HepG2 (cell line): Measurements from ENCODE around the gene KLHL11. TPM values are rescaled to one million over a fixed set of nuclear protein-coding genes. Genes with fewer than 3 reads are reported as not detected.

Experiments
- FOSL2 ChIP-seq: sonication (generic); formaldehyde crosslinking; IDR thresholded peaks from 2 replicates; pipeline ENCODE4 v1.4.0; 2020; ENCODE audit warnings: missing genetic modification reagents
- HNF1B ChIP-seq: sonication (generic); formaldehyde crosslinking; IDR thresholded peaks from 2 replicates; pipeline ENCODE4 v1.5.1; 2020; ENCODE audit warnings: mild to moderate bottlenecking, moderate library complexity, missing genetic modification reagents
- MTF1 ChIP-seq: sonication (generic); formaldehyde crosslinking; IDR thresholded peaks from 2 replicates; pipeline ENCODE4 v1.5.0; 2020; ENCODE audit warnings: missing genetic modification reagents
- NCOA5 ChIP-seq: sonication (generic); formaldehyde crosslinking; IDR thresholded peaks from 2 replicates; pipeline ENCODE4 v1.4.0; 2020; ENCODE audit warnings: missing genetic modification reagents
- STAG1 ChIP-seq: sonication (generic); formaldehyde crosslinking; IDR thresholded peaks from 2 replicates; pipeline ENCODE4 v1.4.0; 2020; ENCODE audit warnings: missing genetic modification reagents
- YEATS4 ChIP-seq: sonication (generic); formaldehyde crosslinking; IDR thresholded peaks from 2 replicates; pipeline ENCODE4 v1.4.0; 2020; ENCODE audit warnings: missing genetic modification reagents, borderline replicate concordance
- ZBTB20 ChIP-seq: sonication (generic); formaldehyde crosslinking; IDR thresholded peaks from 2 replicates; pipeline ENCODE4 v1.8.1; 2023; ENCODE audit warnings: missing genetic modification reagents, low read depth, mild to moderate bottlenecking, borderline replicate concordance
- ZNF230 ChIP-seq: sonication (generic); formaldehyde crosslinking; IDR thresholded peaks from 2 replicates; pipeline ENCODE4 v1.4.0; 2020; ENCODE audit warnings: mild to moderate bottlenecking, missing genetic modification reagents
- ZNF746 ChIP-seq: sonication (generic); formaldehyde crosslinking; IDR thresholded peaks from 2 replicates; pipeline ENCODE4 v1.8.0; 2022; ENCODE audit warnings: mild to moderate bottlenecking, missing genetic modification reagents
- ZNF75D ChIP-seq: sonication (generic); formaldehyde crosslinking; IDR thresholded peaks from 2 replicates; pipeline ENCODE4 v1.8.1; 2023; ENCODE audit warnings: missing genetic modification reagents, mild to moderate bottlenecking, borderline replicate concordance
- polyA plus RNA-seq, 8 experiments: library from polyadenylated mRNA; depleted of rRNA in 3 of 8; stranded (reverse) in 7 of 8; unstranded in 1 of 8; fragments of >200 nt; fragmentation: Illumina TruSeq in 4 of 8; extraction: Trizol in 4 of 8; gene quantifications; 2 replicates each; pipeline versions ENCODE4 v1.2.1 to v1.2.3, GENCODE V29; 2011 to 2016; ENCODE audit warnings: low read depth in 4 of 8, missing spikeins in 1 of 8, mixed read lengths in 1 of 8; ENCODE audit not compliant: insufficient read depth in 1 of 8
- total RNA-seq, 5 experiments: library from RNA; depleted of rRNA; stranded (reverse); fragments of >200 nt; fragmentation: Illumina TruSeq; extraction: Trizol; gene quantifications; 2 replicates each; pipeline ENCODE4 v1.2.3, GENCODE V29; 2016; ENCODE audit warnings: low read depth in 1 of 5
- TF ChIP-seq, protein P1 (sequence below): sonication (generic); formaldehyde crosslinking; IDR thresholded peaks from 2 replicates; pipeline ENCODE4 v1.4.0; 2020; ENCODE audit warnings: missing genetic modification reagents
- TF ChIP-seq, protein P2 (sequence below): sonication (generic); formaldehyde crosslinking; IDR thresholded peaks from 2 replicates; pipeline ENCODE4 v1.4.0; 2020; ENCODE audit warnings: missing genetic modification reagents
- TF ChIP-seq, protein P3 (sequence below): sonication (generic); formaldehyde crosslinking; IDR thresholded peaks from 2 replicates; pipeline ENCODE4 v1.9.0; 2021; ENCODE audit warnings: missing genetic modification reagents, borderline replicate concordance
- TF ChIP-seq, protein P4 (sequence below): sonication (generic); formaldehyde crosslinking; conservative IDR thresholded peaks from 2 replicates; pipeline ENCODE4 v1.8.0; 2022; ENCODE audit warnings: low read depth, missing genetic modification reagents

KLHL11 gene
- total and polyA plus RNA-seq, 2 of the 13 experiments (the other 11 are each of a cell fraction or from before 2014, with no cell fraction given): 7.7 to 27.5 TPM

- TF ChIP-seq, protein P1, sequence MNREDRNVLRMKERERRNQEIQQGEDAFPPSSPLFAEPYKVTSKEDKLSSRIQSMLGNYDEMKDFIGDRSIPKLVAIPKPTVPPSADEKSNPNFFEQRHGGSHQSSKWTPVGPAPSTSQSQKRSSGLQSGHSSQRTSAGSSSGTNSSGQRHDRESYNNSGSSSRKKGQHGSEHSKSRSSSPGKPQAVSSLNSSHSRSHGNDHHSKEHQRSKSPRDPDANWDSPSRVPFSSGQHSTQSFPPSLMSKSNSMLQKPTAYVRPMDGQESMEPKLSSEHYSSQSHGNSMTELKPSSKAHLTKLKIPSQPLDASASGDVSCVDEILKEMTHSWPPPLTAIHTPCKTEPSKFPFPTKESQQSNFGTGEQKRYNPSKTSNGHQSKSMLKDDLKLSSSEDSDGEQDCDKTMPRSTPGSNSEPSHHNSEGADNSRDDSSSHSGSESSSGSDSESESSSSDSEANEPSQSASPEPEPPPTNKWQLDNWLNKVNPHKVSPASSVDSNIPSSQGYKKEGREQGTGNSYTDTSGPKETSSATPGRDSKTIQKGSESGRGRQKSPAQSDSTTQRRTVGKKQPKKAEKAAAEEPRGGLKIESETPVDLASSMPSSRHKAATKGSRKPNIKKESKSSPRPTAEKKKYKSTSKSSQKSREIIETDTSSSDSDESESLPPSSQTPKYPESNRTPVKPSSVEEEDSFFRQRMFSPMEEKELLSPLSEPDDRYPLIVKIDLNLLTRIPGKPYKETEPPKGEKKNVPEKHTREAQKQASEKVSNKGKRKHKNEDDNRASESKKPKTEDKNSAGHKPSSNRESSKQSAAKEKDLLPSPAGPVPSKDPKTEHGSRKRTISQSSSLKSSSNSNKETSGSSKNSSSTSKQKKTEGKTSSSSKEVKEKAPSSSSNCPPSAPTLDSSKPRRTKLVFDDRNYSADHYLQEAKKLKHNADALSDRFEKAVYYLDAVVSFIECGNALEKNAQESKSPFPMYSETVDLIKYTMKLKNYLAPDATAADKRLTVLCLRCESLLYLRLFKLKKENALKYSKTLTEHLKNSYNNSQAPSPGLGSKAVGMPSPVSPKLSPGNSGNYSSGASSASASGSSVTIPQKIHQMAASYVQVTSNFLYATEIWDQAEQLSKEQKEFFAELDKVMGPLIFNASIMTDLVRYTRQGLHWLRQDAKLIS: peak; percentile 67; the same call in 1 of the 2 replicates
- TF ChIP-seq, protein P2, sequence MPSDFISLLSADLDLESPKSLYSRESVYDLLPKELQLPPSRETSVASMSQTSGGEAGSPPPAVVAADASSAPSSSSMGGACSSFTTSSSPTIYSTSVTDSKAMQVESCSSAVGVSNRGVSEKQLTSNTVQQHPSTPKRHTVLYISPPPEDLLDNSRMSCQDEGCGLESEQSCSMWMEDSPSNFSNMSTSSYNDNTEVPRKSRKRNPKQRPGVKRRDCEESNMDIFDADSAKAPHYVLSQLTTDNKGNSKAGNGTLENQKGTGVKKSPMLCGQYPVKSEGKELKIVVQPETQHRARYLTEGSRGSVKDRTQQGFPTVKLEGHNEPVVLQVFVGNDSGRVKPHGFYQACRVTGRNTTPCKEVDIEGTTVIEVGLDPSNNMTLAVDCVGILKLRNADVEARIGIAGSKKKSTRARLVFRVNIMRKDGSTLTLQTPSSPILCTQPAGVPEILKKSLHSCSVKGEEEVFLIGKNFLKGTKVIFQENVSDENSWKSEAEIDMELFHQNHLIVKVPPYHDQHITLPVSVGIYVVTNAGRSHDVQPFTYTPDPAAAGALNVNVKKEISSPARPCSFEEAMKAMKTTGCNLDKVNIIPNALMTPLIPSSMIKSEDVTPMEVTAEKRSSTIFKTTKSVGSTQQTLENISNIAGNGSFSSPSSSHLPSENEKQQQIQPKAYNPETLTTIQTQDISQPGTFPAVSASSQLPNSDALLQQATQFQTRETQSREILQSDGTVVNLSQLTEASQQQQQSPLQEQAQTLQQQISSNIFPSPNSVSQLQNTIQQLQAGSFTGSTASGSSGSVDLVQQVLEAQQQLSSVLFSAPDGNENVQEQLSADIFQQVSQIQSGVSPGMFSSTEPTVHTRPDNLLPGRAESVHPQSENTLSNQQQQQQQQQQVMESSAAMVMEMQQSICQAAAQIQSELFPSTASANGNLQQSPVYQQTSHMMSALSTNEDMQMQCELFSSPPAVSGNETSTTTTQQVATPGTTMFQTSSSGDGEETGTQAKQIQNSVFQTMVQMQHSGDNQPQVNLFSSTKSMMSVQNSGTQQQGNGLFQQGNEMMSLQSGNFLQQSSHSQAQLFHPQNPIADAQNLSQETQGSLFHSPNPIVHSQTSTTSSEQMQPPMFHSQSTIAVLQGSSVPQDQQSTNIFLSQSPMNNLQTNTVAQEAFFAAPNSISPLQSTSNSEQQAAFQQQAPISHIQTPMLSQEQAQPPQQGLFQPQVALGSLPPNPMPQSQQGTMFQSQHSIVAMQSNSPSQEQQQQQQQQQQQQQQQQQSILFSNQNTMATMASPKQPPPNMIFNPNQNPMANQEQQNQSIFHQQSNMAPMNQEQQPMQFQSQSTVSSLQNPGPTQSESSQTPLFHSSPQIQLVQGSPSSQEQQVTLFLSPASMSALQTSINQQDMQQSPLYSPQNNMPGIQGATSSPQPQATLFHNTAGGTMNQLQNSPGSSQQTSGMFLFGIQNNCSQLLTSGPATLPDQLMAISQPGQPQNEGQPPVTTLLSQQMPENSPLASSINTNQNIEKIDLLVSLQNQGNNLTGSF: no peak
- peak; percentile 27 for TF ChIP-seq STAG1
- TF ChIP-seq ZBTB20 (CRISPR knock-in tag): peak; percentile 70; the same call in 1 of the 2 replicates
- no peak; the same call in 1 of the 2 replicates for TF ChIP-seq ZNF746
- TF ChIP-seq, protein P3, sequence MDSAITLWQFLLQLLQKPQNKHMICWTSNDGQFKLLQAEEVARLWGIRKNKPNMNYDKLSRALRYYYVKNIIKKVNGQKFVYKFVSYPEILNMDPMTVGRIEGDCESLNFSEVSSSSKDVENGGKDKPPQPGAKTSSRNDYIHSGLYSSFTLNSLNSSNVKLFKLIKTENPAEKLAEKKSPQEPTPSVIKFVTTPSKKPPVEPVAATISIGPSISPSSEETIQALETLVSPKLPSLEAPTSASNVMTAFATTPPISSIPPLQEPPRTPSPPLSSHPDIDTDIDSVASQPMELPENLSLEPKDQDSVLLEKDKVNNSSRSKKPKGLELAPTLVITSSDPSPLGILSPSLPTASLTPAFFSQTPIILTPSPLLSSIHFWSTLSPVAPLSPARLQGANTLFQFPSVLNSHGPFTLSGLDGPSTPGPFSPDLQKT (CRISPR knock-in tag): no peak
- peak; percentile 83 for TF ChIP-seq MTF1
- peak; percentile 84 for TF ChIP-seq YEATS4 (CRISPR knock-in tag)
- TF ChIP-seq FOSL2 (CRISPR knock-in tag): no peak; the same call in 1 of the 2 replicates
- TF ChIP-seq ZNF230: peak; percentile 37; the same call in 1 of the 2 replicates
- TF ChIP-seq HNF1B: peak; percentile 66; the same call in 1 of the 2 replicates
- TF ChIP-seq NCOA5: no peak
- peak; percentile 41; the same call in 1 of the 2 replicates for TF ChIP-seq ZNF75D
- TF ChIP-seq, protein P4, sequence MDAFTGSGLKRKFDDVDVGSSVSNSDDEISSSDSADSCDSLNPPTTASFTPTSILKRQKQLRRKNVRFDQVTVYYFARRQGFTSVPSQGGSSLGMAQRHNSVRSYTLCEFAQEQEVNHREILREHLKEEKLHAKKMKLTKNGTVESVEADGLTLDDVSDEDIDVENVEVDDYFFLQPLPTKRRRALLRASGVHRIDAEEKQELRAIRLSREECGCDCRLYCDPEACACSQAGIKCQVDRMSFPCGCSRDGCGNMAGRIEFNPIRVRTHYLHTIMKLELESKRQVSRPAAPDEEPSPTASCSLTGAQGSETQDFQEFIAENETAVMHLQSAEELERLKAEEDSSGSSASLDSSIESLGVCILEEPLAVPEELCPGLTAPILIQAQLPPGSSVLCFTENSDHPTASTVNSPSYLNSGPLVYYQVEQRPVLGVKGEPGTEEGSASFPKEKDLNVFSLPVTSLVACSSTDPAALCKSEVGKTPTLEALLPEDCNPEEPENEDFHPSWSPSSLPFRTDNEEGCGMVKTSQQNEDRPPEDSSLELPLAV: 0 out of 2 replicates have a peak, but pooled peaks have one; percentile 39
Measured at GRCh38 chr17:41864836-41865595, at the start of gene KLHL11 (continued).
